Testis (tissue), 3 donors: ENCODE results near the gene PIK3CD. TPM values are rescaled to one million over a fixed set of nuclear protein-coding genes. Genes with fewer than 3 reads are reported as not detected.

Experiments
- DNase-seq: peaks from one replicate; pipeline ENCODE4 v3.0.0-alpha.2; 2019
- H3K27ac ChIP-seq, 2 donors: fragments of 200-600 bp; sonication (generic); one replicate each; pipeline ENCODE4 v1.5.1; 2019
- H3K27me3 ChIP-seq: fragments of 200-600 bp; sonication (generic); one replicate; pipeline ENCODE4 v1.5.1; 2019
- H3K36me3 ChIP-seq: fragments of 200-600 bp; sonication (generic); one replicate; pipeline ENCODE4 v1.5.1; 2017; ENCODE audit warnings: low read depth; ENCODE audit errors: missing control alignments
- H3K4me1 ChIP-seq: fragments of 200-600 bp; sonication (generic); one replicate; pipeline ENCODE4 v1.5.1; 2019
- H3K4me3 ChIP-seq, 2 donors: fragments of 200-600 bp; sonication (generic); one replicate each; pipeline ENCODE4 v1.5.1; 2017 to 2019
- H3K9me3 ChIP-seq: fragments of 200-600 bp; sonication (generic); one replicate; pipeline ENCODE4 v1.5.1; 2017
- POLR2A ChIP-seq: fragments of 450-650 bp; IDR thresholded peaks from one replicate; pipeline ENCODE4 v1.6.1; 2017; ENCODE audit warnings: antibody characterized with exemption, mild to moderate bottlenecking, moderate library complexity
- WGBS, 2 donors: methylation state at CpG; one replicate each; pipeline ENCODE4 v1.1.5; 2018; 5-methylcytosine and 5-hydroxymethylcytosine counted together
- intact Hi-C: fragments of 100-400 bp; cut with DNase I; formaldehyde crosslinking; loops from one replicate; pipeline ENCODE4 v1.15.1; 2023; ENCODE audit warnings: low total_unique reads
- polyA plus RNA-seq: library from polyadenylated mRNA; stranded (reverse); fragments of 350-450 nt; fragmentation: Illumina TruSeq; extraction: RNeasy Lipid Tissue Mini Kit (QIAGEN cat#74804); gene quantifications from one replicate; pipeline ENCODE4 v1.2.3, GENCODE V29; 2014; ENCODE audit warnings: low read depth, low replicate concordance; ENCODE audit not compliant: insufficient read depth
- total RNA-seq, 2 donors: library from RNA; depleted of rRNA; stranded (reverse); fragments of >200 nt; gene quantifications; one replicate each; pipeline ENCODE4 v1.2.3, GENCODE V29; 2016
- TF ChIP-seq, protein P1 (sequence below), 3 experiments: fragments of 450-650 bp in 2 of 3; fragments of 200-600 bp in 1 of 3; sonication (generic) in 1 of 3; IDR thresholded peaks; one replicate each; pipeline ENCODE4 v1.5.1; 2016 to 2019; ENCODE audit warnings: antibody characterized with exemption in 3 of 3, mild to moderate bottlenecking in 2 of 3, moderate library complexity in 1 of 3

The PIK3CD gene
- total and polyA plus RNA-seq, 3 donors from 2014 or later = 11.7 to 17.2 (median 12.4) TPM

- no peaks in the 10 kb centered on the region for H3K27me3 ChIP-seq
- no peak for DNase-seq
- intact Hi-C loops = no loop called here
- TF ChIP-seq POLR2A = no peak
- TF ChIP-seq, protein P1, sequence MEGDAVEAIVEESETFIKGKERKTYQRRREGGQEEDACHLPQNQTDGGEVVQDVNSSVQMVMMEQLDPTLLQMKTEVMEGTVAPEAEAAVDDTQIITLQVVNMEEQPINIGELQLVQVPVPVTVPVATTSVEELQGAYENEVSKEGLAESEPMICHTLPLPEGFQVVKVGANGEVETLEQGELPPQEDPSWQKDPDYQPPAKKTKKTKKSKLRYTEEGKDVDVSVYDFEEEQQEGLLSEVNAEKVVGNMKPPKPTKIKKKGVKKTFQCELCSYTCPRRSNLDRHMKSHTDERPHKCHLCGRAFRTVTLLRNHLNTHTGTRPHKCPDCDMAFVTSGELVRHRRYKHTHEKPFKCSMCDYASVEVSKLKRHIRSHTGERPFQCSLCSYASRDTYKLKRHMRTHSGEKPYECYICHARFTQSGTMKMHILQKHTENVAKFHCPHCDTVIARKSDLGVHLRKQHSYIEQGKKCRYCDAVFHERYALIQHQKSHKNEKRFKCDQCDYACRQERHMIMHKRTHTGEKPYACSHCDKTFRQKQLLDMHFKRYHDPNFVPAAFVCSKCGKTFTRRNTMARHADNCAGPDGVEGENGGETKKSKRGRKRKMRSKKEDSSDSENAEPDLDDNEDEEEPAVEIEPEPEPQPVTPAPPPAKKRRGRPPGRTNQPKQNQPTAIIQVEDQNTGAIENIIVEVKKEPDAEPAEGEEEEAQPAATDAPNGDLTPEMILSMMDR (IDR thresholded peaks at IDR 0.05) = no peak
- 81 to 84% methylated on average over 10 of the region's 10 CpGs for WGBS, 2 donors
- H3K4me3 ChIP-seq = no peak overlapping the region
- H3K36me3 ChIP-seq = no peaks in the 10 kb centered on the region
- no peaks in the 10 kb centered on the region for H3K9me3 ChIP-seq
- no peak overlapping the region for H3K27ac ChIP-seq
- peaks cover 5% of the 10 kb centered on the region for H3K4me1 ChIP-seq
Observed at GRCh38 chr1:9648171-9648570, 3.4 kb upstream of the PIK3CD start.

GRCh38 chr1:9649769-9650168 is 1.8 kb upstream of the PIK3CD start:
- Histone ChIP-seq H3K27me3 (no peaks in the 10 kb centered on the region), H3K9me3 (no peaks in the 10 kb centered on the region), H3K27ac (no peak overlapping the region), H3K36me3 (no peaks in the 10 kb centered on the region), H3K4me3 (no peak overlapping the region), H3K4me1 (peaks cover 5% of the 10 kb centered on the region)
- no peak for DNase-seq
- 89 to 94% methylated on average over 3 of the region's 3 CpGs for WGBS, 2 donors
- intact Hi-C loops = no loop called here
- TF ChIP-seq, protein P1 (IDR thresholded peaks at IDR 0.05) = no peak
- no peak for TF ChIP-seq POLR2A

GRCh38 chr1:9651220-9651564 is 339 bp upstream of the PIK3CD start:
- no peak overlapping the region for H3K27ac ChIP-seq
- DNase-seq = no peak
- H3K4me1 ChIP-seq = peaks cover 5% of the 10 kb centered on the region
- TF ChIP-seq POLR2A = no peak
- intact Hi-C loops = no loop called here
- H3K36me3 ChIP-seq = no peaks in the 10 kb centered on the region
- H3K4me3 ChIP-seq = peak overlapping the region; percentile 48 to 55
- no peaks in the 10 kb centered on the region for H3K9me3 ChIP-seq
- 24 to 25% methylated on average over 10 of the region's 10 CpGs for WGBS, 2 donors
- H3K27me3 ChIP-seq = no peaks in the 10 kb centered on the region

DNA sequence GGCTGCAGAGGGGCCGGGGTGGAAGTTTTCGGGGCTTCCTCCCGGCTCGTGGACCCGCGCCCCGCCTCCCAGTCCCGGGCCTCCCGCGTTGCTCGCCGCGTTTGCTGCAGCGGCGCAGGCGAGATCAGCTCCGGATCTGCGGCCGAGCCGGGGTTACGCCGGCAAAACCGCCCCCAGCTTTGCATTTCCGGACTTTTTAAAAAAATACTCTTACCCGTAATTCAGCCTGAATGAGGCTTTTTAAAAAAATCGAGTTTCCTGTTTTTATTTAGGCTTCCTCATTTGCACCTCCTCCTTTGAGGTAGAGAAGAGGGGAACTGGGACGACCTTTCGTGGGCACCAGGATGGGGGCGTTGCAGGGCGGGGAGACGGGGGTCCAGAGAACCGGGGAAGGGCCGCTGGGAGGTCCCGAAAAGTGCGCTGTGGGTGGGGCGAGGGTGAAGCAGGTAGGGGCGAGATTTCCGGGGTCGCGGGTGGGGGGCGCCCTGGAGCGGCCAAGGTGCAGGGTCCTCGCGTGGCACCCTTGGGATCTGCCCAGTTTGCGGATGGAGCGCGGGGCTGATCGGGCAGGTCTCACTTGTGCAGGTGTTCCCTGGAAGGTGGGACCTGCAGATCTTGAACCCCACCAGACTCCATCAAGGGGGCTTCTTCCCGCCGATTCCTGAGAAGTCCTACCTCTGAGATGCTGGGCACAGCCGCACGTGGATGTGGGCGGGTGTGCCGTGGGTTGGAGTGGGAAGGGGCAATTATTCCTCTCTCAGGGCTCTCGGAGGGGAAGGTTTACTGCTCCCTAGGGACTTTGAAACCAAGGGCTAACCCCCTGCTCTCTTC is 1.1 kb downstream of the PIK3CD start:
- no peaks in the 10 kb centered on the region for H3K36me3 ChIP-seq
- H3K4me1 ChIP-seq = peaks cover 5% of the 10 kb centered on the region
- TF ChIP-seq, protein P1 (IDR thresholded peaks at IDR 0.05) = no peak
- TF ChIP-seq POLR2A = no peak
- 3 to 6% methylated on average over 37 to 51 of the region's 55 CpGs for WGBS, 2 donors
- intact Hi-C loops = no loop called here
- H3K27ac ChIP-seq = peak overlapping the region in 1 of 2 donors; percentile 50
- no peak for DNase-seq
- H3K27me3 ChIP-seq = no peaks in the 10 kb centered on the region
- H3K4me3 ChIP-seq = peak overlapping the region; percentile 48 to 55
- no peaks in the 10 kb centered on the region for H3K9me3 ChIP-seq

DNA sequence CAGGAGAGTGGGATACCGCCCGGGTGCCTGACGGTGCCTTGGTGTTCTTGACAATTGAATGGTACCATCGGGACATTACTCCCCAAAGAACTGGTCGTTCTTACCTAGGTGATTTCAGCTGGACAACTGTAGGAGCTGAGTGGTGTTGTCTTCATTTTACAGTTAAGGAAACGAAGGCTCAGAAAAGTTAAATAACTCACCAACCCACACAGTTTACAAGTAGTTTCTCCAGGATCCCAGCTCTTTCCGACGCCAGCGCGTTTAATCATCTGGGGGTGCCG is 1.6 kb downstream of the PIK3CD start:
- Histone ChIP-seq H3K36me3 (no peaks in the 10 kb centered on the region), H3K27ac (no peak overlapping the region), H3K9me3 (no peaks in the 10 kb centered on the region), H3K27me3 (no peaks in the 10 kb centered on the region), H3K4me1 (peaks cover 5% of the 10 kb centered on the region), H3K4me3 (peak overlapping the region in 1 of 2 donors; percentile 55)
- TF ChIP-seq POLR2A = no peak
- TF ChIP-seq, protein P1 (IDR thresholded peaks at IDR 0.05) = no peak
- intact Hi-C loops = no loop called here
- DNase-seq = no peak
- WGBS, 2 donors = 33 to 53% methylated on average over 11 of the region's 11 CpGs
